OCI-LY1 (cell line): ENCODE data around the gene IP6K3.

Experiments
- H2AFZ ChIP-seq: fragments of 200-600 bp; sonication (generic), shearing (Covaris generic); 2 replicates; pipeline ENCODE4 v1.6.0; 2014; ENCODE audit warnings: antibody characterized with exemption, mild to moderate bottlenecking, low read length
- H3F3A ChIP-seq: fragments of 200-600 bp; sonication (generic), shearing (Covaris generic); 2 replicates; pipeline ENCODE4 v1.6.0; 2014; ENCODE audit warnings: mild to moderate bottlenecking, antibody characterized with exemption, low read length, moderate library complexity; ENCODE audit not compliant: insufficient read depth
- H3K27ac ChIP-seq: fragments of 200-600 bp; sonication (generic); 2 replicates; pipeline ENCODE4 v1.5.1; 2014; ENCODE audit warnings: low read length, mixed run types, mild to moderate bottlenecking, low read depth; ENCODE audit not compliant: poor library complexity, severe bottlenecking
- H3K27me3 ChIP-seq: fragments of 200-600 bp; sonication (generic); 2 replicates; pipeline ENCODE4 v1.6.0; 2014; ENCODE audit warnings: antibody characterized with exemption, mild to moderate bottlenecking, low read length, moderate library complexity; ENCODE audit not compliant: insufficient read depth
- H3K36me3 ChIP-seq: fragments of 200-600 bp; sonication (generic); 2 replicates; pipeline ENCODE4 v1.6.1; 2014; ENCODE audit warnings: mild to moderate bottlenecking, antibody characterized with exemption, low read length, moderate library complexity, mixed read lengths; ENCODE audit not compliant: insufficient read depth
- H3K4me1 ChIP-seq: fragments of 200-600 bp; sonication (generic); 2 replicates; pipeline ENCODE4 v1.5.1; 2014; ENCODE audit warnings: mild to moderate bottlenecking, low read length, moderate library complexity; ENCODE audit not compliant: insufficient read depth, severe bottlenecking
- H3K4me2 ChIP-seq: fragments of 200-600 bp; sonication (generic), shearing (Covaris generic); 2 replicates; pipeline ENCODE4 v1.6.1; 2014; ENCODE audit warnings: low read length
- H3K4me3 ChIP-seq: fragments of 200-600 bp; sonication (generic); 2 replicates; pipeline ENCODE4 v1.5.1; 2014; ENCODE audit warnings: low read length, low read depth, mild to moderate bottlenecking, mixed read lengths; ENCODE audit not compliant: poor library complexity, severe bottlenecking
- H3K79me2 ChIP-seq: fragments of 200-600 bp; shearing (Covaris generic); 2 replicates; pipeline ENCODE4 v1.6.1; 2016; ENCODE audit warnings: mixed run types, low read length, mixed read lengths; ENCODE audit not compliant: insufficient read depth
- H3K9ac ChIP-seq: fragments of 200-600 bp; sonication (generic), shearing (Covaris generic); 2 replicates; pipeline ENCODE4 v1.6.1; 2014; ENCODE audit warnings: mild to moderate bottlenecking, low read length, mixed read lengths
- H3K9me2 ChIP-seq: fragments of 200-600 bp; sonication (generic), shearing (Covaris generic); 2 replicates; pipeline ENCODE4 v1.6.1; 2014; ENCODE audit warnings: low read depth, mild to moderate bottlenecking, low read length, mixed read lengths
- H3K9me3 ChIP-seq: fragments of 200-600 bp; shearing (Covaris generic); 2 replicates; pipeline ENCODE4 v1.6.1; 2014; ENCODE audit warnings: low read length, mixed read lengths
- H4K20me1 ChIP-seq: fragments of 200-600 bp; sonication (generic), shearing (Covaris generic); 2 replicates; pipeline ENCODE4 v1.6.0; 2016; ENCODE audit warnings: mild to moderate bottlenecking, low read length; ENCODE audit not compliant: insufficient read depth
- CTCF ChIP-seq: fragments of 200-600 bp; sonication (generic), shearing (Covaris generic); IDR thresholded peaks from 2 replicates; pipeline ENCODE4 v1.5.1; 2017; ENCODE audit warnings: mild to moderate bottlenecking, antibody characterized with exemption, low read length, moderate library complexity, mixed read lengths
- EZH2 ChIP-seq: fragments of 200-600 bp; sonication (generic), shearing (Covaris generic); IDR thresholded peaks from 2 replicates; pipeline ENCODE4 v1.8.0; 2017; ENCODE audit warnings: borderline replicate concordance, mixed run types, mild to moderate bottlenecking, antibody characterized with exemption, low read length, moderate library complexity, mixed read lengths

IP6K3 gene

GRCh38 chr6:33761581-33761921 is 14.8 kb upstream of the IP6K3 start:
- no peaks in the 10 kb centered on the region for H4K20me1 ChIP-seq
- no peaks in the 10 kb centered on the region for H3K36me3 ChIP-seq
- no peak overlapping the region for H3K9ac ChIP-seq
- H3K27me3 ChIP-seq, result peaks cover 6% of the 10 kb centered on the region
- H3K79me2 ChIP-seq, result no peaks in the 10 kb centered on the region
- no peak overlapping the region for H2AFZ ChIP-seq
- H3K4me3 ChIP-seq, result no peak overlapping the region
- H3K27ac ChIP-seq, result no peak overlapping the region
- H3K9me3 ChIP-seq, result no peaks in the 10 kb centered on the region
- TF ChIP-seq CTCF (no peak), EZH2 (no peak)
- no peaks in the 10 kb centered on the region for H3K4me1 ChIP-seq
- H3F3A ChIP-seq, result no peaks in the 10 kb centered on the region
- H3K4me2 ChIP-seq, result no peak overlapping the region
- no peaks in the 10 kb centered on the region for H3K9me2 ChIP-seq

GRCh38 chr6:33759887-33760629 is 13.4 kb upstream of the IP6K3 start:
- H3F3A ChIP-seq, result no peaks in the 10 kb centered on the region
- no peaks in the 10 kb centered on the region for H3K36me3 ChIP-seq
- H4K20me1 ChIP-seq, result no peaks in the 10 kb centered on the region
- TF ChIP-seq EZH2 (no peak), CTCF (no peak)
- no peaks in the 10 kb centered on the region for H3K79me2 ChIP-seq
- H3K9ac ChIP-seq, result no peak overlapping the region
- H3K27ac ChIP-seq, result no peak overlapping the region
- H3K4me3 ChIP-seq, result no peak overlapping the region
- H3K9me3 ChIP-seq, result no peaks in the 10 kb centered on the region
- no peaks in the 10 kb centered on the region for H3K9me2 ChIP-seq
- H3K4me2 ChIP-seq, result no peak overlapping the region
- no peaks in the 10 kb centered on the region for H3K4me1 ChIP-seq
- H3K27me3 ChIP-seq, result peaks cover 6% of the 10 kb centered on the region; the same call in 1 of the 2 replicates
- H2AFZ ChIP-seq, result no peak overlapping the region

- no peak overlapping the region for H2AFZ ChIP-seq
- peaks cover 6% of the 10 kb centered on the region for H3K27me3 ChIP-seq
- no peaks in the 10 kb centered on the region for H3K9me3 ChIP-seq
- no peak overlapping the region for H3K27ac ChIP-seq
- no peaks in the 10 kb centered on the region for H3K9me2 ChIP-seq
- no peak overlapping the region for H3K9ac ChIP-seq
- H3K4me1 ChIP-seq, result no peaks in the 10 kb centered on the region
- no peak for TF ChIP-seq CTCF
- no peak for TF ChIP-seq EZH2
- no peak overlapping the region for H3K4me3 ChIP-seq
- no peaks in the 10 kb centered on the region for H3K79me2 ChIP-seq
- H4K20me1 ChIP-seq, result no peaks in the 10 kb centered on the region
- no peak overlapping the region for H3K4me2 ChIP-seq
- H3K36me3 ChIP-seq, result no peaks in the 10 kb centered on the region
- H3F3A ChIP-seq, result no peaks in the 10 kb centered on the region
Observed at GRCh38 chr6:33758815-33759216, 12.1 kb upstream of the IP6K3 start.
